T-helper 2 cell treated with Interferon-gamma antibody and Interleukin-4, amounts not matched to agents 100 ng/mL and 5 ng/mL, for 36 hours (primary cell): ENCODE results near the gene CACNA1C. TPM values are rescaled to one million over a fixed set of nuclear protein-coding genes. Genes with fewer than 3 reads are reported as not detected.
"Not testable (repeated sequence)": the region's sequence is repeated elsewhere in the genome, so short reads cannot be mapped to it uniquely, and the experiment has no call there.

Experiments
- intact Hi-C: fragments of 100-400 bp; cut with micrococcal nuclease; formaldehyde crosslinking; loops from one replicate; pipeline ENCODE4 v1.15.1; 2023
- total RNA-seq: library from RNA; stranded (reverse); gene quantifications from 2 replicates; pipeline ENCODE4 v1.2.3, GENCODE V29; 2022

CACNA1C gene
- total RNA-seq, 1 donor from 2014 or later, result 0.09 TPM

DNA sequence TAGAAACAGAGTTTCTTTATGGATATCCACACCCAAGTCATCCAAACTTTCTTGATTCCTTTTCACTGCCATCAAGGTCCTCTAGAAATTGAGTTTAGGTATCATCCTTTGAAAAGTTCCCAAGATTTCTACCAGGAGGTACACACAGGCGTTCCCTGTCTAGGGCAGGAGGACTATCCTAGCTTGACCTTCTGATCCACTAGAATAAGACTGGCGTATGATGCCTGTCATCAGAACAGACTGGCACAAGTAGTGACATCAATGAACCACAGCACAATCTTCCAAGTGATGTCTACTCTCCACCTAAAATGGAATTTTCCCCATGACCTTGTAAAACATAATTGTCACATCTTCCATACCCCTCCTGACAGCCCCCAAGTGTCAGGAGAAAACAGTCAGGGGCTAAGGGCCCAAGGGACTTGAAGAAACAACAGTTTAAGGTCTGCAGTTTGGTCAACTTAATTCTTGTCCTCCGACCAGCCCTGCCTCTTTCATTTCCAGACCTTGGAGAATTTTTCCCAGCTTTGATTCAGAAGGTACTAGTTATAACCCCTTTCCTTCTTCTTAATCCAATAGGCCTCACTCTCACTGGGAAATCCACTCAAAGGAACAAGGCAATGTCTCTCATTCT is 641.3 kb downstream of the CACNA1C start:
- intact Hi-C loops, result loop anchor here (1.0 kb wide), 1 partner anchor 58 kb away; no protein-coding TSS in a partner anchor

DNA sequence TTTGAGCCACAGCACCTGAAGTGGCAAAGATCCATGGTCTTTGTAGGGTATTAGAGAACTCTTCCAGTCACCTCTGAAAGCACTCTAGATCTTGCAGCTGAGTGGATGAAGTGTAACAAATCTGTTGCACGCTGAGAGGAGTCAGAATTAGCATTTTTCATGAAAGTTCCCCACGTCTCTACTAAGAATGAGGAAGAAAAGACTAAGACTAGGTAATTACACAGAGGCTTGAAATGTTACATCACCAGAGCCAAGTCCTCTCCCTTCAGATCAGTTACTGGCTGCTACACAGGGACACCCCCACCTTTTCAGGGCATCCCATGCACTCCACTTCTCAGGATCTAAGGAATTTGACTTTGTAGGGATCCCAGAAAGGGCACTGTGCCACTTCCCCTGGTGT is 643.3 kb downstream of the CACNA1C start:
- intact Hi-C loops, result no loop called here

DNA sequence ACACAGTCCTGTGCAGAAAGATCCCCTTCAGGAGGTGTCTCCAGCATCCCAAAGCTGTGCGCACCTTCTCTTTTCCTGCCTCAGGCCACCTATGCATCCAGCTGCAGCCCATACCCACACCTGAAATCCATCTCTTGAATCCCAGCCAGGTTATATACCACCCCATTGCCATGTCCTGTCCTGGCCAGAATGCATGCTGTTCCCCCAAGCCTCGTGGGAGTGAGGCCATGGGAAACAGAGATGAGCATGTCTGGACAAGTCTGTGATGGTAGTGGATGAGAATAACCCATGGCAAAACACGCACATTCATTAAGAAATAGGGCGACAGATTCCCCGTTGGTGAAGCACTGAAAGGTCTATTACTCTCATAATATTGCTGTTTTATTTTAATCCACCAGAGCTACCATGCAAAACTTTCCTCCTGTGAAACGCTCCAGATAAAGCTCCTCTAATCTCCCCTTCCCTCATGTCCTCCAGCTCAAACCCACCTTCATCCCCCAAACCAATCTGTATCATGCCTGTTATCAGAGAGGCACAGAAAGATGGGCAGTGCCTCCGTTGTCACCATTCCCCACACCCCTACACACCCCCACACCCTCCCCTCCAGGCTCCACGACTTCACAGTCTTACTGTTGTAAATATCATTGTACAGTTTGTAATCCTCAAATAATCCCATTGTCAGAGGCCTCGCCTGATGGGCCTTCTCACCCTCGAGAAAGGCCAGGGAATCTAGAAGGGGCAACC is 644.4 kb downstream of the CACNA1C start:
- intact Hi-C loops, result no loop called here

DNA sequence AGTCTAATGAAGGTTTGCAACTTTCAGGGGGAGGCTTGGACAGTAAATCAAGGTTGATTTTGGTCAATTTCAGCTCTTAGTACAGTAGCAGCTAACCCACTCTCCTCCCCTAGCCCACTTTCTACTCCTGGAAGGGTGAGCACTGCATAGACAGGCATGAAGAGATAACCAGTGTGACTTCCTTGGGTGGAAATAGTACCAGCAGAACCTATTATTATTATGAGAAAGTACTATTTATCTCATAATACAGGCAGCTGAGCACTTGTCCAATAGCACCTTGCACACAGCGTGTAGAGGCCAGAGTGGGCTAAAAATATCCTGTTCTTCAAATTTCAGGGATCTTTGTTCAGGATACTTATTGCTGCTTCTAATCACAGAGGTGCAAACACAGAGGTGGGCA is 645.8 kb downstream of the CACNA1C start:
- intact Hi-C loops, result no loop called here

DNA sequence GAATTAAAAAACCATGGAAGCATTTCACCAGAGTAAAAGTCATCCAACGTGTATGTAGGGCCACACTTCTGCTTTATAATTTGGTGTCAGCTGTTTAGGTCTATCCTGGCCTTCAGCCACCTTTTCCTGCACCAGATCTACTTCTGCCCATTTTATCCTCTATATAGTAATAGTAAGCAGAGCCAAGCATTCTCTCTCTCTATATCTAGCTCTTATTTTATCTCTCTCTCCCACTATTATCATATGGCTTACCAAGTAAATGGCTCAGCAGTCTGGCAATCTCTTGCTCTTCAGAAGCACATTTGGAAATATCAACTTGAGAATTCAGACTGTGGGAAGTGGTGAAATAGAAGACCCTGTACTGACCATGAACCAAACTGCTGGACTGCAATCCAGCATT is 657.9 kb downstream of the CACNA1C start:
- intact Hi-C loops, result no loop called here

DNA sequence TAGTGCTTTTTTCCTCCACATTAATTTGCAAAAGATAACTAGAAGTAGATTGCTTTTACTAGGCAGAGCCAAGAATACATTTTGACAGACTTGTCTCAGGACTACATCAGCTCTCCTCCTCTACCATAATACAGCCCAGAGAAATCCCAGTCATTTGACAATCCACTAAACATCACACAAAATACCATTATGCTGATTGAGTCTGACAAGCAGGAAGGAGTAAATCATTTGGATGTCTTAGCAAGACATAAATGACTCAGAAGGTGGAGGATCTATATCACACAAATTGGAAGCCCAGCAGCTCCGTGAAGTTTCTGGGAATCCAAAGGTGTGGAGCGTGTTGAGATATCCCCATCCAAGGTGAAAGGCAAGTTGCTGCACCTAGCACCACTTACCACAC is 666.6 kb downstream of the CACNA1C start:
- intact Hi-C loops, result no loop called here

DNA sequence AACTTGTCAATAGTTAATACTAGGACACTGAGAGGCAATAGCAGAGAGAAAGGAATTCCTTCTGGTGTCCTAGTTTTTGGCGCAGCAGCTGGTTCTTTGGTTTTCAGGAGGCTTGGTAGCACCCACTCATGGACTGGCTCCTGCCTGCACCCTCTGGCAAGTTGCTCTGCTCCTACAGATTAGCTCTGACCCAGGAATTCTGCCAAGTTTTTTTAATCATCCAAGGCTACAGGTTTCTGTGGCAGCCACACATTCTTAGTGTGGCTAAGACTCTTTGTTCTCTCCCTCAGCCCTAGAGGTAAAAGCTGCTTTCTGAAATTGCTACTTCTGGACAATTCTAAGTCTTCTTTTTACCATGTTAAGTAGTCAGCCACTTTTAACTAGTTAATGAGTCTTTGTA is 670.0 kb downstream of the CACNA1C start:
- intact Hi-C loops, result no loop called here

DNA sequence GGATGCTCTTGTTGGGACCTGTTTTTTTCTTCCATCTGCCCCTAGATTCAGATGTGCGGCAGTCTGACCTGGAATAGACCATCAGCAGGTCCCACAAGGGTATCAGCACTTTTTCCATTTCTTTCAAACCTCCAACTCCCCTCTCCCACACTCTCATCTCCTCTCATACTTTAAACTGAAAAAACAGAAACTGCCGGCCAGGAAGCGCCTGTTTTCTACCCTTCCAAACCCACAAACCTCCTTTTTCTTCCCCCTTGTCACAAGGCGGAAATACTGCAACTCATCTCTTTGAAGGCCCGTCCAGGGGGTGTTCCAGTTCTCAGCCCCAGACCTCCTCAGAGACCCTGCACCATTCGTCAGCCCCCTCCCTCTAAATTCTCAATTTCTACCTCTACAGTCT is 679.5 kb downstream of the CACNA1C start:
- intact Hi-C loops, result no loop called here

DNA sequence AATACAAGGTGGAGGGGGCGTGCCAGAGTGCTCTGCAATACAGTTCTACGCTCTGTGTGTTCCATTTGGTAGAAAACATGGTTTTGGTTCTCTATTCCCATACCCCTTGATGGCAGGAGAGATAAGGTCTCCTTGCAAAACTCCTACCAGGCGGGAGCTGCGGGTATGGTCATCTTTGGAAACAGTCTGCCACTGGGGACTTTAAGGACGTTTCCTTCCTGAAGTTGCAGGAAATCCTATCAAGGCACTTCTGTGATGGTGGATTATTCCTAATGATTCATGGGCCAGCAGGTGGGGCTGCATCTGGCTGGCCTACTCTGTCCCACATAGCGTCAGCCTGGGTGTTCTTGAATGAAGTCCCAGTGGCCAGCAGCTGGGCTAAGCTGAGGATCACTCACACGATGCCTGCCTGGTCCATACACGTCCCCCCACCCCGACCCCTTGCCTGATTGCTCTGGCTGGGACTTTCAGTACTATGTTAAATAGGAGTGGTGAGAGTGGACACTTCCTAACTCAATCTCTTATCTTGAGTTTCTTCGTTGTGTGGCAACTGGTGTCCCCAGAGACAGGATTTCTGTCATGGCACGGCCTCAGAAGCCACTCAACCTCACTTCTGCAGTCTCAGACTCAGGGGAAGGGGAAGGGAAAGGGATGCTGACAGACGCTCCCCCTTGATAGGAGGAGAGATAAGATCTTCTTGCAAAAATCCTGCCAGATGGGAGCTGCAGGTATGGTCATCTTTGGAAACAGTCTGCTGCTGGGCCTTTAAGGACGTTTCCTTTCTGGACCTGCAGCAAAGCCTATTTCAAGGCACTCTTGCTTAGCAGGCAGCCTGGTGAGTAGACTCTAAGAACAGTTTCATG is 680.9 kb downstream of the CACNA1C start:
- intact Hi-C loops, result no loop called here

DNA sequence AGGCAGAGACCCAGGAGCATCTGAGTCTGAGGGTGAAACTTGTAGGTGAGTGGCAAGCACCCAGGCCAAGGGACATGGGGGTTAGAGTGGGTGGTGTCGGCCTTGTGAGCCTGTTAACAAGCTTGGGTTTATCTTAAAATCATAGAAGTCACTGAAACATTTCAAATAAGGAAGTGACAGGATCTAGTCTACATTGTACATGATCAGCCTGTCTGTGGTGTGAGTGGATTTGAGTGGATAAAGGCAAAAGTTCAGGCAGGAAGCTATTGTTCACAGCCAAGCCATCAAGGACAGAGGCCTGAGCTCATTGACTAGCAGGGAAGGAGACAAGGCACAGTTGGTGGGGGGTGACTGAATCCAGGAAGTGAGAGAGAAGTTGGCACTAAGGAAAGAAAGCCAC is 682.6 kb downstream of the CACNA1C start:
- intact Hi-C loops, result no loop called here

DNA sequence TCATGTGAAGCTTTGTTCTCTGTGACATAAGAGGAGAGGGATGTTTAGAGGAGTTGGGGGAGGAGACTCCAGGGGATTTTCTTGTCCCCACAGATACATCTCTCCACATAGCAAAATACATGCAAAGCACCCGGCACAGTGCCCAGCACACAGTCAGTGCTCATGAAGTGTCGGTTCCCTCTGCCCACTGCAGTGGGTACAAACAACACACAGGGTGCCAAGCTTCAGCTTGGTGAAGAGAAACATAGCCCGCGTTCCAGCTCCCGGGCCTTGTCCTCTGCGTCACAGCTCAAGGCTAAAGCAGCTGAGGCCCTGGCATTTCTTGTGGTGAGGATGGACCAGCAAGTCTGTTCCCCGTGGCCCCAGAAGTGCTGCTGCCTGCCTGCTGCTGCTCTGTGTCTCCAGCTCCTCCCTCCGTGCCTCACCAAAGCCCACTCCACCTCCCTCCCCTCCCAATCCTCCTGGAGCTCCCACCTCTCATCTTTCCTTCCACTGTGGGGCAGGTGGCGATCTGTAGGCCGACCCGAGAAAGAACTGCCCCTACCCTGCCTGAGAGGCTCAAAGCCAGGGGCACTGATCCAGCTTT is 685.0 kb downstream of the CACNA1C start:
- intact Hi-C loops, result no loop called here

DNA sequence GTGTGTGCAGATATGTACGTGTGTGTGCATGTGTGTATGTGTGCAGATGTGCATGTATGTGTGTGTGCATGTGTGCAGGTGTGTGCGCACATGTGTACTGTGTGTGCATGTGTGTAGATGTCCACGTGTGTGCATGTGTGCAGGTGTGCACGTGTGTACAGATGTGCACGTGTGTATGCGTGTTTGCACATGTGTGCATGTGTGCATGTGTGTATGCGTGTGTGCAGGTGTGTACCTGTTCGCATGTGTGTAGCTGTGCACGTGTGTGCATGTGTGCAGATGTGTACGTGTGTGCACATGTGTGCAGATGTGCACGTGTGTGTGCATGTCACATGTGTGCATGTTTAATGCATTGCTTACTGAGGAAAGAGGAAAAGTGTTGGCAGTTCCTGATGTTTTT is 686.3 kb downstream of the CACNA1C start:
- intact Hi-C loops, result no loop called here

DNA sequence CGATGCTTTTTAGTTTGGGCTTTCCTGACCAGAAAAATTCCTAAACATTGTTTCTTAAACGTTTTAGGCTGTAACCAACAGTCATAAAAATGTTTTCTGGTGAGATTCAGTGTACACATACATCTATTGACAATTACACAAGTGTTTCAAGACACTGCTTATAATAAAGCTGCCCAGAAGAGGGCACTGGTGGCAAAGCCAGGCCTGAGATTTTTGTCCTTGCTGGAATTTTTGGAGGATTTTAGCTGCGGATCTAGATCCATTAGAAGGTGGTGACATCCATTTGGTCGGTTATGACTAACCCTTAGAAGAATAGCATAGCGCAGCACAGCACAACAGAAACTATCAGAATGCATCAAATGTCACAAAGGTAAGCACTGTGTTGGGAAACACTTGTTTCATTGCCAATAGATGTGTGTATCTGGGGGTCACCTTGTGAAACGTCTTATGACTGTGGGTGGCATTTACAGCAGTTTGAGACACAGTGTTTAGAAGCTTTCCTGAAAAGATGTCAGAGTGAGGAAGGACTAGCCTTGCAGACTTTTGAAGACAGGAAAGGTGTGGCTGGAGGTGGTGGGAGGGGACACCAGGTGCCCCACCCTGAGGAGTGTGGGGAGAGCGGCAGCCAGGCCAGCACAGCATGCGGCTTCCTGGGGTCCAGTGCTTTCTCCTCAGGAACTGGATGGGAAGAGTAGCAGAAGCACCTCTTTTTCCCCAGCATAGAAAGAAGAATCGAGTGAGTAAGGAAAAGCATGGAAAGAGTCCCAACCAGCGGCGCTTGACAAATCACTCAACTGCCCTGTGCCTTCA is 687.2 kb downstream of the CACNA1C start:
- intact Hi-C loops, result no loop called here

DNA sequence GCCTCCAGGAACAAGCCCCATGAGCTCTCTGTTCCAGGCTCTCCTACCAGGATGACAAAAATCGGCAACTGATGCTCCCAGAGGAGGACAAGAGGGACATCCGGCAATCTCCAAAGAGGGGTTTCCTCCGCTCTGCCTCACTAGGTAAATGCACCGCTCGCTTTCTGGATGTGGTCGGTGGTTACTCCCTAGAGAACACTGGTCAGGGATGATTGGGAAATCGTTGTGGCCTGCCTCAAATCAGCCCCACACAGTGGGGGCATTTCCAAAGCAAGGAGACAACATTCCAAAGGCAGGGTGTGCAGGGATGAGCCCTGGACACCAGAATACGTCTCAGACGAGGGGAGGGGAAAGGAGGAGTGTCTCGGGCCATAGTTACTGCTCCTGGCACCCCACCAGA is 689.2 kb downstream of the CACNA1C start:
- intact Hi-C loops, result not testable (repeated sequence)

DNA sequence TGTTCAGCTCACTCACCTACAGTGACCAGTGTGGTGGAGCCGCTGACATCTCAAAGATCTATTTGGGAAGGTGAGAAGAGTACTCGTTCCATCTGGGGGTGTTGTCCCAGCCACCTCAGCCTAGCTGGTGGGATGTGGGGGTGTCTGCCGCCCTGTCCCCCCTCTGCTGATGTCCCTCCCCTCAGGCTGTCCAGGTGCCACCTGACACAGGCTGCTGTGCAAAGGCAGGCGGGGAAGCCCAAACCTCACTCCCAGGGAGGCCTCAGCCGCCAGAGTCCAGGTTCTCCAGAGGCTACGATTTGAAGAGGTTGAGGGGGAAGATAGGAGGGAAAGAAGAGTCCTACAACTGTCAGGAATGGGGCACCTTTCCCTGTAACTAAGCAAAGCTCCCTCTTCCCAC is 690.7 kb downstream of the CACNA1C start:
- intact Hi-C loops, result no loop called here

DNA sequence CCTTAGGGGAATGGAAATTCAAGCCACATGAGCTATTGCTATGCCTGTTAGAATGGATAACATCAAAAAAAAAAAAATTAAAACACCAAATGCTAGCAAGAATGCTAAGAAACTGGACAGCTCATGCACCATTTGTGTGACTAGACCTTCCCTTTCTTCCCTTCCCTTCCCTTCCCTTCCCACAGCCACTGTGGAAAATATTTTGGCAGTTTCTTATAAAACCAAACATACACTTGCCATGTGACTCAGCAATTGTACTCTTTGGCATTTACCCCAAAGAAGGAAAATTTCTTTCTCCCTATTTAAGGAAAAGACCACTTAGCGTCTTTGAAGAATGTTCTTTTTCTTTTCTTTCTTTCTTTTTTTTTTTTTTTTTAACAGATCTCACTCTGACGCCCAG is 692.9 kb downstream of the CACNA1C start:
- intact Hi-C loops, result no loop called here

Other genes starting within 250 kb of the CACNA1C start
- not detected in 2 replicates for gene LRTM2, start 232.4 kb upstream of the CACNA1C start, total RNA-seq
- 12.3 and 15.3 TPM in 2 replicates for gene CACNA2D4, start 134.3 kb upstream of the CACNA1C start, total RNA-seq
- 12.5 and 12.9 TPM in 2 replicates for gene DCP1B, start 48.5 kb upstream of the CACNA1C start, total RNA-seq